ENCODE results near the gene RBM15.

The RBM15 gene

GRCh38 chr1:110355321-110355720 is 16.1 kb downstream of the RBM15 start:
- Histone ChIP-seq H3K4me1 (no peaks in the 10 kb centered on the region), H3K27ac (no peak overlapping the region), H3K36me3 (ENCODE audit: control insufficient read depth, insufficient read depth, low read length) (no peaks in the 10 kb centered on the region), H3K9me3 (ENCODE audit: control insufficient read depth, low read length) (no peaks in the 10 kb centered on the region), H3K4me3 (ENCODE audit: low read depth, low read length) (no peak overlapping the region), H3K9ac (no peak overlapping the region), H3K79me2 (peaks cover 8% of the 10 kb centered on the region), H2AFZ (no peak overlapping the region), H3K4me2 (ENCODE audit: low read length) (no peak overlapping the region), H3K27me3 (ENCODE audit: control insufficient read depth, insufficient read depth, low read length) (no peaks in the 10 kb centered on the region)
- TF ChIP-seq, protein P1, sequence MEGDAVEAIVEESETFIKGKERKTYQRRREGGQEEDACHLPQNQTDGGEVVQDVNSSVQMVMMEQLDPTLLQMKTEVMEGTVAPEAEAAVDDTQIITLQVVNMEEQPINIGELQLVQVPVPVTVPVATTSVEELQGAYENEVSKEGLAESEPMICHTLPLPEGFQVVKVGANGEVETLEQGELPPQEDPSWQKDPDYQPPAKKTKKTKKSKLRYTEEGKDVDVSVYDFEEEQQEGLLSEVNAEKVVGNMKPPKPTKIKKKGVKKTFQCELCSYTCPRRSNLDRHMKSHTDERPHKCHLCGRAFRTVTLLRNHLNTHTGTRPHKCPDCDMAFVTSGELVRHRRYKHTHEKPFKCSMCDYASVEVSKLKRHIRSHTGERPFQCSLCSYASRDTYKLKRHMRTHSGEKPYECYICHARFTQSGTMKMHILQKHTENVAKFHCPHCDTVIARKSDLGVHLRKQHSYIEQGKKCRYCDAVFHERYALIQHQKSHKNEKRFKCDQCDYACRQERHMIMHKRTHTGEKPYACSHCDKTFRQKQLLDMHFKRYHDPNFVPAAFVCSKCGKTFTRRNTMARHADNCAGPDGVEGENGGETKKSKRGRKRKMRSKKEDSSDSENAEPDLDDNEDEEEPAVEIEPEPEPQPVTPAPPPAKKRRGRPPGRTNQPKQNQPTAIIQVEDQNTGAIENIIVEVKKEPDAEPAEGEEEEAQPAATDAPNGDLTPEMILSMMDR (IDR thresholded peaks at IDR 0.05) = no peak

- no peaks in the 10 kb centered on the region for H3K4me1 ChIP-seq
- no peak overlapping the region for H3K27ac ChIP-seq
- H3K36me3 ChIP-seq (ENCODE audit: control insufficient read depth, insufficient read depth, low read length) = no peaks in the 10 kb centered on the region
These were observed 17.2 kb downstream of the RBM15 start for GRCh38 chr1:110356379-110356778.

DNA sequence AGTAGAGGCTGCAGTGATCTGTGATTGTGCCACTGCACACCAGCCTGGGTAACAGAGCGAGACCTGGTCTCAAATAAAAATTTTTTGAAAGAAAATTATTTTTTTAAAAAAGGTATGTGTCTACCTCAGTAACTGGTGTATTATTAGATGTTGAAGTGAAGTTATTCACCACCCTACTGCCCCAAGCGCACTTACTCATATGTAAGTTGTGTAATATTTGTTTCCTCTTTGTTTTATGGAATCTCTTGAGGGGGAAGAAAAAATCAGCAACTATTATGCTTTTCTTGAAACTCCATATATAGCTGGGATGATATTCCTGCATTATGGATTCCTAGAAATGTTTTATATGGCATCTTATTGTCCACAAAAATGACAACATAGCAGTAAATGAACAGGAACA is 21.3 kb downstream of the RBM15 start:
- no peaks in the 10 kb centered on the region for H3K36me3 ChIP-seq (ENCODE audit: control insufficient read depth, insufficient read depth, low read length)
- no peak overlapping the region for H3K4me3 ChIP-seq (ENCODE audit: low read depth, low read length)
- H3K9me3 ChIP-seq (ENCODE audit: control insufficient read depth, low read length) = no peaks in the 10 kb centered on the region
- TF ChIP-seq, protein P1 (IDR thresholded peaks at IDR 0.05) = no peak
- H3K27me3 ChIP-seq (ENCODE audit: control insufficient read depth, insufficient read depth, low read length) = no peaks in the 10 kb centered on the region
- H3K79me2 ChIP-seq = peaks cover 6% of the 10 kb centered on the region
- no peaks in the 10 kb centered on the region for H3K4me1 ChIP-seq
- H3K9ac ChIP-seq = no peak overlapping the region
- H3K4me2 ChIP-seq (ENCODE audit: low read length) = no peak overlapping the region
- no peak overlapping the region for H3K27ac ChIP-seq
- no peak overlapping the region for H2AFZ ChIP-seq

More at GRCh38 chr1:110356379-110356778, 17.2 kb downstream of the RBM15 start:
- no peaks in the 10 kb centered on the region for H3K27me3 ChIP-seq (ENCODE audit: control insufficient read depth, insufficient read depth, low read length)
- H2AFZ ChIP-seq = no peak overlapping the region
- peaks cover 7% of the 10 kb centered on the region for H3K79me2 ChIP-seq
- H3K9ac ChIP-seq = no peak overlapping the region
- TF ChIP-seq, protein P1 (IDR thresholded peaks at IDR 0.05) = no peak
- H3K4me3 ChIP-seq (ENCODE audit: low read depth, low read length) = no peak overlapping the region
- H3K9me3 ChIP-seq (ENCODE audit: control insufficient read depth, low read length) = no peaks in the 10 kb centered on the region
- H3K4me2 ChIP-seq (ENCODE audit: low read length) = no peak overlapping the region

DNA sequence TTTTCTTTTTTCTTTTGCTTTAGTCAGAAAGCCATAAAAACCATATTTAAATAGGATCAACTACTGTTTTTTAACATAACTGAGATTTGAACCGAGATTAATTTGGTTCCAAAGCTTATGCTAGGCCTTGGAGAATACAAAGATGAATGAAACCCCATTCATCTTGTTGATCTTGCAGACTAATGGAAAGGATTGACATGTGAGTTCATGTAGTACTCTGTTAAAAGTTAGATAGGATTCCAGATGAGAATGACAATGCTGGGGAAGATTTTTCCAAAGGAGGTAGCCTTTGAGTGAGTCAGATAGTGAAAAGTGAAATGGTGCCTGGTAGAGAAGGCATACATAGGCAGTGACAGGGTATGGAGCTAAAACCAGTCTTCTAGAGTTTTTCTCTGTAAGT is 22.7 kb downstream of the RBM15 start:
- no peak overlapping the region for H3K4me2 ChIP-seq (ENCODE audit: low read length)
- no peak overlapping the region for H3K27ac ChIP-seq
- H3K36me3 ChIP-seq (ENCODE audit: control insufficient read depth, insufficient read depth, low read length) = no peaks in the 10 kb centered on the region
- no peaks in the 10 kb centered on the region for H3K4me1 ChIP-seq
- peaks cover 6% of the 10 kb centered on the region for H3K79me2 ChIP-seq
- no peaks in the 10 kb centered on the region for H3K27me3 ChIP-seq (ENCODE audit: control insufficient read depth, insufficient read depth, low read length)
- no peak overlapping the region for H3K9ac ChIP-seq
- TF ChIP-seq, protein P1 (IDR thresholded peaks at IDR 0.05) = no peak
- no peaks in the 10 kb centered on the region for H3K9me3 ChIP-seq (ENCODE audit: control insufficient read depth, low read length)
- no peak overlapping the region for H2AFZ ChIP-seq
- no peak overlapping the region for H3K4me3 ChIP-seq (ENCODE audit: low read depth, low read length)

- Histone ChIP-seq H3K9me3 (ENCODE audit: control insufficient read depth, low read length) (no peaks in the 10 kb centered on the region), H3K79me2 (peaks cover 2% of the 10 kb centered on the region), H3K36me3 (ENCODE audit: control insufficient read depth, insufficient read depth, low read length) (no peaks in the 10 kb centered on the region), H3K9ac (no peak overlapping the region), H3K4me3 (ENCODE audit: low read depth, low read length) (no peak overlapping the region), H2AFZ (no peak overlapping the region), H3K27ac (no peak overlapping the region), H3K27me3 (ENCODE audit: control insufficient read depth, insufficient read depth, low read length) (no peaks in the 10 kb centered on the region), H3K4me1 (no peaks in the 10 kb centered on the region), H3K4me2 (ENCODE audit: low read length) (no peak overlapping the region)
- TF ChIP-seq, protein P1 (IDR thresholded peaks at IDR 0.05) = no peak
These were observed 25.0 kb downstream of the RBM15 start for GRCh38 chr1:110364221-110364620.

Measured in parathyroid adenoma (tissue), 2 donors.